Small intestine (tissue), 7 donors: Measurements from ENCODE around the gene SIT1. TPM values are rescaled to one million over a fixed set of nuclear protein-coding genes. Genes with fewer than 3 reads are reported as not detected.

Experiments used
- DNase-seq, 2 donors: peaks; one replicate each; pipeline versions ENCODE4 v3.0.0 to v3.0.0-alpha.2; 2013
- FAIRE-seq: peaks from 2 replicates; lab custom pipeline; 2012; peaks lifted over from hg19 to GRCh38; lab: Jason Lieb, UNC
- H3K27ac ChIP-seq, 3 donors: one replicate each; pipeline ENCODE4 v1.5.1; 2013; ENCODE audit warnings: low read length in 2 of 3, mild to moderate bottlenecking in 2 of 3, control low read depth in 1 of 3, inconsistent platforms in 1 of 3, low read depth in 1 of 3, moderate library complexity in 1 of 3
- H3K27me3 ChIP-seq, 3 donors: one replicate each; pipeline ENCODE4 v1.6.1; 2013; ENCODE audit warnings: low read length in 3 of 3, inconsistent platforms in 1 of 3; ENCODE audit not compliant: control insufficient read depth in 3 of 3, insufficient read depth in 3 of 3
- H3K36me3 ChIP-seq, 3 donors: one replicate each; pipeline ENCODE4 v1.6.1; 2013; ENCODE audit warnings: low read length in 3 of 3, inconsistent platforms in 1 of 3, low read depth in 1 of 3, mild to moderate bottlenecking in 1 of 3, moderate library complexity in 1 of 3; ENCODE audit not compliant: control insufficient read depth in 3 of 3, insufficient read depth in 2 of 3
- H3K4me1 ChIP-seq, 3 donors: one replicate each; pipeline ENCODE4 v1.6.1; 2013; ENCODE audit warnings: low read length in 2 of 3, inconsistent platforms in 1 of 3, low read depth in 1 of 3, mild to moderate bottlenecking in 1 of 3, moderate library complexity in 1 of 3; ENCODE audit not compliant: control insufficient read depth in 3 of 3, insufficient read depth in 2 of 3
- H3K4me3 ChIP-seq, 3 donors: one replicate each; pipeline ENCODE4 v1.5.1; 2013; ENCODE audit warnings: low read length in 3 of 3, control low read depth in 1 of 3, inconsistent platforms in 1 of 3, low read depth in 1 of 3, mild to moderate bottlenecking in 1 of 3, moderate library complexity in 1 of 3
- H3K9me3 ChIP-seq, 2 donors: one replicate each; pipeline ENCODE4 v1.6.1; 2013; ENCODE audit warnings: low read depth in 1 of 2, low read length in 1 of 2; ENCODE audit not compliant: control insufficient read depth in 2 of 2, insufficient read depth in 1 of 2
- WGBS, 3 donors: extraction: QIAGEN DNeasy Blood & Tissue Kit; methylation state at CpG; one replicate each; pipeline ENCODE4 v1.1.7; 2013; 5-methylcytosine and 5-hydroxymethylcytosine counted together
- polyA plus RNA-seq, 4 donors: library from polyadenylated mRNA; stranded (reverse) in 3 of 4; unstranded in 1 of 4; fragments of 200-250 nt in 3 of 4; fragments of 120-200 nt in 1 of 4; gene quantifications; one replicate each; pipeline versions ENCODE4 v1.2.1 to v1.2.3, GENCODE V29; 2013
- donor health status: healthy with polysubstance abuse.
- donor health status: control.
- donor health status: control.
- donor health status: Bipolar disorder and iron deficiency.
- donor health status: healthy.

Gene SIT1
- polyA plus RNA-seq, 4 donors: 0.89 to 5.9 (median 1.4) TPM

DNA sequence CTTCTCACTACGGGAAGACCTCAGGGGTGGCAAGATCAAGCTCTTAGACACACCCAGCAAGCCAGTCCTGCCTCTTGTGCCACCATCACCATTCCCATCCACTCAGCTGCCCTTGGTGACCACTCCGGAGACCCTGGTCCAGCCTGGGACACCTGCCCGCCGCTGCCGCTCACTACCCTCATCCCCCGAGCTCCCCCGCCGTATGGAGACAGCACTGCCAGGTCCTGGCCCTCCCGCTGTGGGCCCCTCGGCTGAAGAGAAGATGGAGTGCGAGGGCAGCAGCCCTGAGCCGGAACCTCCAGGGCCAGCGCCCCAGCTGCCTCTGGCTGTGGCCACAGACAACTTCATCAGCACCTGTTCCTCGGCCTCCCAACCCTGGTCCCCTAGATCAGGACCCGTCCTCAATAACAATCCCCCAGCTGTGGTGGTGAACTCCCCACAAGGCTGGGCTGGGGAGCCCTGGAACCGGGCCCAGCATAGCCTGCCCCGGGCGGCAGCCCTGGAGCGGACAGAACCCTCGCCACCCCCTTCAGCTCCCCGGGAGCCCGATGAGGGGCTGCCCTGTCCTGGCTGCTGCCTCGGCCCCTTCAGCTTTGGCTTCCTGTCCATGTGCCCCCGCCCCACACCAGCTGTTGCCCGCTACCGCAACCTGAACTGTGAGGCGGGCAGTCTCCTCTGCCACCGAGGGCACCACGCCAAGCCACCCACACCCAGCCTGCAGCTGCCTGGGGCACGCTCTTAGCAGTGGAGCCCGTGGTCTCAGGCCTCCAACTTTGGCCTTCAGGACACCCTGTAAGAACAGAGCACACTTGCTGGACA, 41.5 kb downstream of the SIT1 start:
- H3K4me3 ChIP-seq: no peak overlapping the region
- no peaks in the 10 kb centered on the region for H3K27me3 ChIP-seq
- H3K9me3 ChIP-seq: no peaks in the 10 kb centered on the region
- FAIRE-seq (no peak), DNase-seq (no peak)
- WGBS, 3 donors: 86 to 90% (median 89%) methylated on average over 23 to 31 of the region's 31 CpGs
- H3K27ac ChIP-seq: no peak overlapping the region
- H3K36me3 ChIP-seq: peaks cover 0 to 40% (median 11%) of the 10 kb centered on the region in 3 donors
- peaks cover 0 to 11% (median 0%) of the 10 kb centered on the region in 3 donors for H3K4me1 ChIP-seq

DNA sequence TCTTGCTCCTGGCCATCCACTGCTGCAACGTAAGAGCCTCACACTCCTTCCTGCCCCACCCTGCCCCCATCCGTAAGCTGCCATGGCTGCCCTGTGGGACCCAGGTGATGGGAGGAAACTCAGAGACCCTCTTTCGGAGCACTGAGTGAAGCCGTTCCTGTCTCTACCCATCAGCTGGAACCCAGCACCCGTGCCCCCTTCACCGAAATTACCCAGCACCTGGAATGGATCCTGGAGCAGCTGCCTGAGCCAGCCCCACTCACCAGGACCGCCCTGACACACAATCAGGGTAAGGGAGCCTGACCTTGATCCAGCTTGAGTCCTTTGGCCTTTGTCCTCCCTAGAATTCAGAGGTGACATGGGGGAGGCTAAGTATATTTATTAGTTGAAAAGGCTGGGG, 42.5 kb downstream of the SIT1 start:
- H3K9me3 ChIP-seq: no peaks in the 10 kb centered on the region
- 88 to 95% (median 90%) methylated on average over 7 of the region's 7 CpGs for WGBS, 3 donors
- H3K36me3 ChIP-seq: peaks cover 0 to 40% (median 11%) of the 10 kb centered on the region in 3 donors
- no peaks in the 10 kb centered on the region for H3K27me3 ChIP-seq
- no peak for DNase-seq
- no peak for FAIRE-seq
- H3K4me1 ChIP-seq: peaks cover 0 to 11% (median 0%) of the 10 kb centered on the region in 3 donors
- H3K4me3 ChIP-seq: no peak overlapping the region
- H3K27ac ChIP-seq: no peak overlapping the region

DNA sequence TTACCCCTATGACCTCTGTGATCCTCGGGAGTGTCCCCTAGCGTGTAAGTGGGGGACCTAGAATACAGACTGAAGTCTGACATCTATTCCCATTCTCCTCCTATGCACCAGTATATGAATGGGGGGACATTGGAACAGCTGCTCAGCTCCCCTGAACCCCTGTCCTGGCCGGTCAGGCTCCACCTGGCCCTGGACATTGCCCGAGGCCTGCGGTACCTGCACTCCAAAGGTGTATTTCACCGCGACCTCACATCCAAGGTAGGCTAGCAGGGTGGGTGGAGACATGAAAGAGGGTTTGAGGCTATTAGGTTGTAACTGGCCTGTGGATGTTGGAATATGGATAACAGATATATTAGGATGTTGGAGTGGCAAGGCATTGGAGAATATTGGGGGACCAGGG, 44.0 kb downstream of the SIT1 start:
- no peak for DNase-seq
- Histone ChIP-seq H3K4me3 (peak overlapping the region in 1 of 3 donors; percentile 86), H3K27me3 (no peaks in the 10 kb centered on the region), H3K36me3 (peaks cover 0 to 40% (median 11%) of the 10 kb centered on the region in 3 donors), H3K4me1 (peaks cover 0 to 11% (median 0%) of the 10 kb centered on the region in 3 donors), H3K9me3 (no peaks in the 10 kb centered on the region), H3K27ac (no peak overlapping the region)
- no peak for FAIRE-seq
- WGBS, 3 donors: 75 to 85% (median 83%) methylated on average over 7 of the region's 7 CpGs

- peak overlapping the region; percentile 85 to 88 (median 86) for H3K4me3 ChIP-seq
- WGBS, 3 donors: 3 to 13% (median 9%) methylated on average over 5 of the region's 5 CpGs
- peak overlapping the region in 2 of 3 donors; percentile 23 to 53 for H3K27ac ChIP-seq
- H3K9me3 ChIP-seq: no peaks in the 10 kb centered on the region
- no peak for FAIRE-seq
- no peak for DNase-seq
- H3K27me3 ChIP-seq: no peaks in the 10 kb centered on the region
- H3K36me3 ChIP-seq: peaks cover 0 to 40% (median 11%) of the 10 kb centered on the region in 3 donors
- H3K4me1 ChIP-seq: peaks cover 0 to 11% (median 0%) of the 10 kb centered on the region in 3 donors
Measured at GRCh38 chr9:35606138-35606504, 44.6 kb downstream of the SIT1 start.

GRCh38 chr9:35605351-35606137, 45.2 kb downstream of the SIT1 start:
- peak overlapping the region; percentile 23 to 76 (median 53) for H3K27ac ChIP-seq
- H3K36me3 ChIP-seq: peaks cover 0 to 37% (median 11%) of the 10 kb centered on the region in 3 donors
- H3K27me3 ChIP-seq: no peaks in the 10 kb centered on the region
- no peak for FAIRE-seq
- peak overlapping the region; percentile 85 to 88 (median 86) for H3K4me3 ChIP-seq
- peaks cover 0 to 11% (median 0%) of the 10 kb centered on the region in 3 donors for H3K4me1 ChIP-seq
- DNase-seq: peak; percentile 27 to 80
- H3K9me3 ChIP-seq: no peaks in the 10 kb centered on the region
- WGBS, 3 donors: 0 to 1% (median 0%) methylated on average over 36 to 76 of the region's 76 CpGs

DNA sequence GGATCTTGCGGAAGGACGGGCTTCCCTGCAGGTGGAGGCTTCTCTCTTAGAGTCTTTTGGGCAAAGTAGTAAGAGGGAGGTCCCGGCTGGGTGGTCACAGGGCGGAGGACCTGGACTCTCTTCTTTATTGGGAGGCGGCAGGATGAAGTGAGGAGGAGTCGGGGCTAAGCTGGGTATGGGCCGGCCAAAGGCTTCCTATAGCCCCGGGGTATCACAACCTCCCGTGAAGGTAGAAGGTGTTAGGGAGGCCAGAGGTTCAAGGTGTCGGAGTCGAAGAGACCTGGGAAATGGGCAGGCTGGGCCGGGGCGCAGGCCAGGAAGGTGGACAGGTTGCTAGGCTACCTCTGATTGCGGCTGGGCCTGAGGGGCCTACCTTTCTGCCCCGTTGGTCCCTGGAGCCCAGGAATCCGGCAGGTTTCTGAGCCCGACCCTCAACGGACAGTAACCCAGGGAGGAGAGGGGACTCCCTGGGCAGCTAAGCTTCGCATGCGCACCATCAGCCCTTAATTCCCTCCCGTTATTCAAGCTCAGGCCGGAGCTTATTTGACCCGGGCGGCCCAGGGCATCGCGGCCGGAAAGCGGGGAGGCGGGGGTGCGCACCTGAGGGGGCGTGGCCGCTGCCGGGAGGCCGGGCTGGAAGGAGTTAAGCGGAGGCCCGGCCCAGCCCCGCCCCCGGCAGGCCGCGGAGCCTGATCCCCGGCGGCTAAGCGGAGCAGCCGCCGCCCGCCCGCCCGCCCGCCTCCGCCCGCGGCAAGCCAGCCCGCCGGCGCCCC, 46.0 kb downstream of the SIT1 start, which contains the start of gene TESK1:
Gene TESK1, plus strand, starts transcription at position 685 of the 773 bp plus-strand sequence. CDS start 358 bp downstream, outside the sequence.
- peaks cover 0 to 15% (median 0%) of the 10 kb centered on the region in 3 donors for H3K4me1 ChIP-seq
- WGBS, 3 donors: 0% methylated on average over 18 to 55 of the region's 55 CpGs
- no peaks in the 10 kb centered on the region for H3K27me3 ChIP-seq
- FAIRE-seq: no peak
- DNase-seq: peak; percentile 83 to 91
- peaks cover 0 to 30% (median 9%) of the 10 kb centered on the region in 3 donors for H3K36me3 ChIP-seq
- H3K9me3 ChIP-seq: no peaks in the 10 kb centered on the region
- peak within 1 kb of the TSS; percentile 85 to 88 (median 86) for H3K4me3 ChIP-seq
- peak within 1 kb of the TSS; percentile 91 to 95 (median 94) for H3K27ac ChIP-seq

DNA sequence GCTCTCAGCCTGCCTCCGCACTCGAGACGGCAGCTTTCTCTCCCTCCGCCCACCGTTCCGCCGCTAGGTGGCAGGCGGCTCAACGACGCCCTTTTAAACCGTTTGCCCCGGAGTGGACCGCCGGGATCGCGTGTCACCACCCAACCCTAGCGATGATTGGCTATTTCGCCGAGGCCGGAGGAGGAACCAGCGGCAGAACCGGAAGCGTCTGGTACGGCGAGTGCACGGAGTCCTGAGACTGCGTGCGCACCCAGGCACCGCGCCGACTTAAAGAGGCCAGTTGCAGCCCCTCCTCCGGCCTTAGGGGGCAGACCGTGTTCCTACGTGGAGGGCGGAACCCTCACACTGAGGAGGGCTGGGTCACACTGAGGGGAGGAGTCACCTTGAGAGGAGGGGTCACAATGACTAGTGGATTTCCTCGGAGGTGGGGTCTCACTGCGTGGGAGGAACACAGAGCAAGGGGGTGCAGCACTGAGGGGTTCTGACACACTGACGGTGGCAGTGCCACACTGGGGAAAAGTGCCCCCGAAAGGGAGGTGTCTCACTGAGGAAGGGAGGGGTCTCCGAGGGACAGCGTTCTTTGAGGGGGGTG, 46.6 kb downstream of the SIT1 start:
- peak overlapping the region; percentile 91 to 95 (median 94) for H3K27ac ChIP-seq
- H3K36me3 ChIP-seq: peaks cover 0 to 23% (median 3%) of the 10 kb centered on the region in 3 donors
- DNase-seq (peak; percentile 100), FAIRE-seq (peak; percentile 51)
- 0% methylated on average over 41 of the region's 41 CpGs for WGBS, 3 donors
- H3K4me1 ChIP-seq: peaks cover 0 to 22% (median 0%) of the 10 kb centered on the region in 3 donors
- H3K4me3 ChIP-seq: peak overlapping the region; percentile 34 to 88 (median 60)
- H3K9me3 ChIP-seq: no peaks in the 10 kb centered on the region
- H3K27me3 ChIP-seq: no peaks in the 10 kb centered on the region
